SU-DHL-6 (cell line): ENCODE measurements around the gene RELN.

Experiments
- H2AFZ ChIP-seq: fragments of 200-600 bp; sonication (generic); 2 replicates; pipeline ENCODE4 v1.6.1; 2014; ENCODE audit warnings: low read depth, mild to moderate bottlenecking, moderate library complexity, mixed read lengths, antibody characterized with exemption, low read length; ENCODE audit not compliant: severe bottlenecking
- H3F3A ChIP-seq: fragments of 200-600 bp; shearing (Covaris generic); 2 replicates; pipeline ENCODE4 v1.6.0; 2016; ENCODE audit warnings: antibody characterized with exemption, mild to moderate bottlenecking; ENCODE audit not compliant: insufficient read depth
- H3K27ac ChIP-seq: fragments of 200-600 bp; sonication (generic); 2 replicates; pipeline ENCODE4 v1.5.1; 2016; ENCODE audit warnings: low read depth, mild to moderate bottlenecking, low read length, moderate library complexity, mixed read lengths
- H3K27me3 ChIP-seq: fragments of 200-600 bp; sonication (generic), shearing (Covaris generic); 2 replicates; pipeline ENCODE4 v1.6.0; 2014; ENCODE audit warnings: mild to moderate bottlenecking, low read length
- H3K36me3 ChIP-seq: fragments of 200-600 bp; sonication (generic); 2 replicates; pipeline ENCODE4 v1.6.1; 2014; ENCODE audit warnings: mild to moderate bottlenecking, low read length, mixed read lengths
- H3K4me2 ChIP-seq: fragments of 300-600, 200-600 bp; shearing (Covaris generic), sonication (generic); 2 replicates; pipeline ENCODE4 v1.6.0; 2014; ENCODE audit warnings: low read length, low read depth, mild to moderate bottlenecking; ENCODE audit not compliant: poor library complexity, severe bottlenecking
- H3K4me3 ChIP-seq: fragments of 200-600 bp; sonication (generic); 2 replicates; pipeline ENCODE4 v1.5.1; 2014; ENCODE audit warnings: antibody characterized with exemption, low read length, mild to moderate bottlenecking, mixed read lengths; ENCODE audit not compliant: insufficient read depth, poor library complexity, severe bottlenecking
- H3K79me2 ChIP-seq: fragments of 200-600 bp; sonication (generic); 2 replicates; pipeline ENCODE4 v1.6.1; 2014; ENCODE audit warnings: mild to moderate bottlenecking, low read length, moderate library complexity; ENCODE audit not compliant: insufficient read depth
- H3K9ac ChIP-seq: fragments of 200-600 bp; sonication (generic); 2 replicates; pipeline ENCODE4 v1.7.0; 2014; ENCODE audit warnings: mild to moderate bottlenecking, low read length
- H3K9me2 ChIP-seq: fragments of 200-600 bp; sonication (generic); replicated peaks from 2 replicates; pipeline ENCODE4 v1.6.1; 2014; ENCODE audit warnings: low read length; ENCODE audit not compliant: insufficient read depth
- H3K9me3 ChIP-seq: fragments of 200-600 bp; sonication (generic); 2 replicates; pipeline ENCODE4 v1.6.1; 2014; ENCODE audit warnings: low read length, mixed read lengths; ENCODE audit not compliant: insufficient read depth
- H4K20me1 ChIP-seq: fragments of 200-600 bp; sonication (generic); 2 replicates; pipeline ENCODE4 v1.6.1; 2014; ENCODE audit warnings: low read depth, mild to moderate bottlenecking, antibody characterized with exemption, low read length, moderate library complexity, mixed read lengths
- EZH2phosphoT487 ChIP-seq: fragments of 200-600 bp; sonication (generic), shearing (Covaris generic); conservative IDR thresholded peaks from 2 replicates; pipeline ENCODE4 v1.6.1; 2018; ENCODE audit warnings: mild to moderate bottlenecking, antibody characterized with exemption, low read length, moderate library complexity, mixed read lengths
- TF ChIP-seq, protein P1 (sequence below): fragments of 200-600 bp; sonication (generic); IDR thresholded peaks from one replicate; pipeline ENCODE4 v1.5.1; 2017; ENCODE audit warnings: antibody characterized with exemption, mild to moderate bottlenecking, low read length, moderate library complexity; ENCODE audit not compliant: insufficient read depth, poor library complexity, severe bottlenecking

The RELN gene

DNA sequence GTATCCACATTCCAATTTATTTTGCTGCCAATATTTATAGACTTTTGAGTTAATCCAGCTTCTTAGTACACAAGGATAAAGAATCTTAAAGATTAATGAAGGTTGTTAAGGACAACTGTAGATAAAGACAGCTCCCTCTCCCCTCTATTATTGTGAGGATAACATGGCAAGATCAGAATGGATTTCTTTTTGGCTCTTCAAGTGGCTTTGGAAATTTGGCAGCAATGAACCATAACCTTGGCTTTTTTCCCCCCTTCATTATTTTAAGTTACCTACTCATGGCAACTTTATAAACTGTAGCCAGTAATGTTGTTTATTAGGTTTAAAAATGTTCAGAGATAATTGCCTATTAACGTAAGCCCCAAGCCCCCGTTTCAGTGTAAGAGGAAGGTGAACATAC is 412.4 kb downstream of the RELN start:
- H3K9me2 ChIP-seq = no peaks in the 10 kb centered on the region
- no peak overlapping the region for H3K27ac ChIP-seq
- H4K20me1 ChIP-seq = no peaks in the 10 kb centered on the region
- H3K4me3 ChIP-seq = no peak overlapping the region
- H3F3A ChIP-seq = no peaks in the 10 kb centered on the region
- no peaks in the 10 kb centered on the region for H3K9me3 ChIP-seq
- H3K36me3 ChIP-seq = no peaks in the 10 kb centered on the region
- H3K27me3 ChIP-seq = no peaks in the 10 kb centered on the region
- H3K79me2 ChIP-seq = no peaks in the 10 kb centered on the region
- no peak overlapping the region for H3K4me2 ChIP-seq
- H3K9ac ChIP-seq = no peak overlapping the region
- no peak overlapping the region for H2AFZ ChIP-seq
- TF ChIP-seq EZH2phosphoT487 = no peak
- TF ChIP-seq, protein P1, sequence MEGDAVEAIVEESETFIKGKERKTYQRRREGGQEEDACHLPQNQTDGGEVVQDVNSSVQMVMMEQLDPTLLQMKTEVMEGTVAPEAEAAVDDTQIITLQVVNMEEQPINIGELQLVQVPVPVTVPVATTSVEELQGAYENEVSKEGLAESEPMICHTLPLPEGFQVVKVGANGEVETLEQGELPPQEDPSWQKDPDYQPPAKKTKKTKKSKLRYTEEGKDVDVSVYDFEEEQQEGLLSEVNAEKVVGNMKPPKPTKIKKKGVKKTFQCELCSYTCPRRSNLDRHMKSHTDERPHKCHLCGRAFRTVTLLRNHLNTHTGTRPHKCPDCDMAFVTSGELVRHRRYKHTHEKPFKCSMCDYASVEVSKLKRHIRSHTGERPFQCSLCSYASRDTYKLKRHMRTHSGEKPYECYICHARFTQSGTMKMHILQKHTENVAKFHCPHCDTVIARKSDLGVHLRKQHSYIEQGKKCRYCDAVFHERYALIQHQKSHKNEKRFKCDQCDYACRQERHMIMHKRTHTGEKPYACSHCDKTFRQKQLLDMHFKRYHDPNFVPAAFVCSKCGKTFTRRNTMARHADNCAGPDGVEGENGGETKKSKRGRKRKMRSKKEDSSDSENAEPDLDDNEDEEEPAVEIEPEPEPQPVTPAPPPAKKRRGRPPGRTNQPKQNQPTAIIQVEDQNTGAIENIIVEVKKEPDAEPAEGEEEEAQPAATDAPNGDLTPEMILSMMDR = no peak

DNA sequence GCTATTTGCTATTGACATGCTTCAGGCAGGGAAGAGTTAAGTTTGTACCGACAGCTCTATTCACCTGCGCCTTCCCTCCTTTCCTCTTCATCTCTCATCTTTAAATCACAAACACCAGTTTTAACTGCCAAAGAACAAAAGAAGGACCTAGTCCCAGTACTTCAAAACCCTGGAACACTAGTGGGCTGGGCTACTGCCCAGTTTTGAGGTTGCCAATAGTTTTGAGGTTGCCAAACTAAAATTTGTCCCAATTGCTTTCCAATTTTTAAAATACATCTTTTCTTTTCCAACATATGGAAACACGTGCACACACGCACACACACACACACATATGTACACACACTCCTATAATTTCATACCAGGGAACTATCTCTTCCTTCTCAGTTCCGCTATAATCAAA is 412.8 kb downstream of the RELN start:
- H3K9me2 ChIP-seq = no peaks in the 10 kb centered on the region
- no peaks in the 10 kb centered on the region for H3K79me2 ChIP-seq
- H3F3A ChIP-seq = no peaks in the 10 kb centered on the region
- no peak for TF ChIP-seq EZH2phosphoT487
- TF ChIP-seq, protein P1 = no peak
- H3K9me3 ChIP-seq = no peaks in the 10 kb centered on the region
- no peak overlapping the region for H3K4me3 ChIP-seq
- H3K36me3 ChIP-seq = no peaks in the 10 kb centered on the region
- H3K9ac ChIP-seq = no peak overlapping the region
- H3K27me3 ChIP-seq = no peaks in the 10 kb centered on the region
- no peak overlapping the region for H3K27ac ChIP-seq
- no peak overlapping the region for H3K4me2 ChIP-seq
- no peaks in the 10 kb centered on the region for H4K20me1 ChIP-seq
- no peak overlapping the region for H2AFZ ChIP-seq

DNA sequence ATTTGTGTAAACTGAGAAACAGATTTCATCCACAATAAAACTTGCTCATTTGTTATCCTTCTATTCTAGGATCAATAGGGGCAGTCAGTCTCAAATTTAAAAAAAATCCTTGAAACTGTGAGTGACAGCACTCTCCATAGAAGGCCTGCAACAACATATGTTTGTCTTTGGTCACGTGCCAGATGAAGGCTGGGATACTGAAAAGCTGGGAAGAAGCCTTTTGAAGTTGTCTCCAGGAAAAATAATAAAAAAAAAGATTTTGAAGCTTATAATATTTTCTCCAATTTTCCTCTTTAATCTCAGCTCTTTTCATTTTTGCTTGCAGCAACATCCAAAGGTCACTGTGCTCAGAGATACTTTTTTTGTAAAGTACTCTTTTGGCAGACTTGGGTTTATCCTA is 414.9 kb downstream of the RELN start:
- Histone ChIP-seq H3K9ac (no peak overlapping the region), H4K20me1 (no peaks in the 10 kb centered on the region), H3K36me3 (no peaks in the 10 kb centered on the region), H3K9me3 (no peaks in the 10 kb centered on the region), H3K4me3 (no peak overlapping the region), H3K27me3 (no peaks in the 10 kb centered on the region), H3K27ac (no peak overlapping the region), H3K79me2 (no peaks in the 10 kb centered on the region), H3F3A (no peaks in the 10 kb centered on the region), H3K4me2 (no peak overlapping the region), H3K9me2 (no peaks in the 10 kb centered on the region), H2AFZ (no peak overlapping the region)
- TF ChIP-seq, protein P1 = no peak
- no peak for TF ChIP-seq EZH2phosphoT487
